GM18498 (cell line): ENCODE data around the gene PPCDC.
"Not testable (repeated sequence)": the region's sequence is repeated elsewhere in the genome, so short reads cannot be mapped to it uniquely, and the experiment has no call there.

ENCODE experiments used
- ATAC-seq: cut with Tn5 transposase; IDR thresholded peaks from one replicate; pipeline ENCODE4 v1.9.1; 2021; ENCODE audit warnings: mild to moderate bottlenecking, moderate library complexity; ENCODE audit not compliant: unreplicated experiment

The PPCDC gene

GRCh38 chr15:75065851-75066509, 42.6 kb downstream of the PPCDC start:
- ATAC-seq = no peak

GRCh38 chr15:75067123-75067830, 43.9 kb downstream of the PPCDC start:
- ATAC-seq = no peak

GRCh38 chr15:75068748-75069147, 45.4 kb downstream of the PPCDC start:
- no peak for ATAC-seq

GRCh38 chr15:75069301-75069925, 46.0 kb downstream of the PPCDC start:
- ATAC-seq = peak; percentile 74

DNA sequence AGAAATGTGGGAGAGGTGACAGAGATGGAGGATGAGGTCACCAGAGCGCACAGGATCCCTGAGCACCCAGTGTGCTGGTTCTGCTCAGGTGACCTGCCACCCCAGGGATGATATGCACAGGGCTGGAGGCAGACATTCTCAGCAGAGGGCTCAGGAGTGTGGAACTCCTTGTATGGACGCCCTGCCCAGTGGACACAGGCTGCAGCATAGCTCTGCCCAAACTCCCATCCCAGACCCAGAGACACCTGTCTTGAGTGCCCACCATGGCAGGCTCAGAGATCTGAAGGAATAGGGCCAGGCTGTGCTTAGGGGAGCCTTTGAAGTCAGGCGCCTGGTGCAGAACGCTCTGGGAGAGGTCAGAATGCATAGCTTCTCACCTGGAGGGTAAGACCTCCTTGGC, 47.3 kb downstream of the PPCDC start:
- no peak for ATAC-seq

DNA sequence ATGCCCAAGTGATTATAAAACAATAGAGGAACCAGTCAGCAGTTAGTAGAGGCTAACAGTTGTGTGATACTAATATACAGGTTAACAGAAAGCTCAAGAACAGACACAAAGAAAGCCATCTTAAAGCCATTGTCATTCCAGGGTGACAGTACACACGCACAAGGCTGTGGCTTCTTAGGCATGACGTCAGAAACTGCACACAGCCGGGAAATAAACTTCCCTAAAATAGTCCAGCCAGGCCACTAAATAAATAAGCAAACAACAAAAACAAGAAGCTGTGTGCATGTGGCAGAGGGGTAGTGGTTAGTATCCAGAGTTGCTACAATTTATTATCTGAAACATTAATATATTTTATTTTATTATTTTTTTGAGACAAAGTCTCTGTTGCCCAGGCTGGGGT, 49.8 kb downstream of the PPCDC start:
- no peak for ATAC-seq

GRCh38 chr15:75076277-75076676, 52.9 kb downstream of the PPCDC start:
- no peak for ATAC-seq

DNA sequence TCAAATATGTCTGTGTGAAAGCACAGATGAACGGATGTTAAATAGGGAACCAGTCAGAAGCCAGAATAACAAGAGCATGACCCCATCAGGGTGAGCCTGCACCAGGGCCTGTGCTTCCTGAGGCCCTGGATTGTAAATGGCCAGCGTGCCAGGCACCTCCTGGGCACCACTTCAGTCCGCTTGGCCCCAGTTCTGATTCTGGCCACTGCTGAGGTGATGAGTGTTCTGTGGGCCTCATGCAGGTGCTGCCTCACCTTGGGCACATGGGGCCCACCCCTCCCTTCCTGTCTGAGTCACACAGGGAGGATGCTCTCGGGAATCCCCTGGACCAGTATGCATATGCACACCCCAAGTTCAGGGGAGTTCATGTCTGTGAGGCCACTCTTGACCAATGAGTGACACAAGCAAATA, 54.2 kb downstream of the PPCDC start:
- not testable (repeated sequence) for ATAC-seq

DNA sequence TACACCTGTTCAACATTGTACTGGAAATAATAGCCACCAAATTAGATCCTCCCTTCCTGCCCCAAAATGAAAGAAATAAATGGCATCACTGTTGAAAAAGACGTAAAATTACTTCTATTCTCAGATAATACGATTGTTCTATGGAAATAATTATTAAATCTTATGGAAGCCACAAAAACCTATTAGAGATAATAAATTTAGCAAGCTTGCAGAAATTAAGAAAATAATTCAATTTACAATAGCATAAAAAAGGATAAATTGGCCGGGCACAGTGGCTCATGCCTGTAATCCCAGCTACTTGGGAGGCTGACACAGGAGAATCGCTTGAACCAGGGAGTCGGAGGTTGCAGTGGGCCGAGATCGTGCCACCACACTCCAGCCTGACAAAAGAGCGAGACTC, 57.8 kb downstream of the PPCDC start:
- no peak for ATAC-seq

- no peak for ATAC-seq
Measured at GRCh38 chr15:75082689-75083088, 59.3 kb downstream of the PPCDC start.

DNA sequence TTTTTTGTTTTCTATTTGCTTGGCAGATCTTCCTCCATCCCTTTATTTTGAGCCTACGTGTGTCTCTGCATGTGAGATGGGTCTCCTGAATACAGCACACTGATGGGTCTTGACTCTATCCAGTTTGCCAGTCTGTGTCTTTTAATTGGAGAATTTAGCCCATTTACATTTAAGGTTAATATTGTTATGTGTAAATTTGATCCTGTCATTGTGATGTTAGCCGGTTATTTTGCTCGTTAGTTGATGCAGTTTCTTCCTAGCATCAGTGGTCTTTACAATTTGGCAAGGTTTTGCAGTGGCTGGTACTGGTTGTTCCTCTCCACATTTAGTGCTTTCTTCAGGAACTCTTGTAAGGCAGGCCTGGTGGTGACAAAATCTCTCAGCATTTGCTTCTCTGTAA, 62.3 kb downstream of the PPCDC start:
- ATAC-seq = not testable (repeated sequence)

DNA sequence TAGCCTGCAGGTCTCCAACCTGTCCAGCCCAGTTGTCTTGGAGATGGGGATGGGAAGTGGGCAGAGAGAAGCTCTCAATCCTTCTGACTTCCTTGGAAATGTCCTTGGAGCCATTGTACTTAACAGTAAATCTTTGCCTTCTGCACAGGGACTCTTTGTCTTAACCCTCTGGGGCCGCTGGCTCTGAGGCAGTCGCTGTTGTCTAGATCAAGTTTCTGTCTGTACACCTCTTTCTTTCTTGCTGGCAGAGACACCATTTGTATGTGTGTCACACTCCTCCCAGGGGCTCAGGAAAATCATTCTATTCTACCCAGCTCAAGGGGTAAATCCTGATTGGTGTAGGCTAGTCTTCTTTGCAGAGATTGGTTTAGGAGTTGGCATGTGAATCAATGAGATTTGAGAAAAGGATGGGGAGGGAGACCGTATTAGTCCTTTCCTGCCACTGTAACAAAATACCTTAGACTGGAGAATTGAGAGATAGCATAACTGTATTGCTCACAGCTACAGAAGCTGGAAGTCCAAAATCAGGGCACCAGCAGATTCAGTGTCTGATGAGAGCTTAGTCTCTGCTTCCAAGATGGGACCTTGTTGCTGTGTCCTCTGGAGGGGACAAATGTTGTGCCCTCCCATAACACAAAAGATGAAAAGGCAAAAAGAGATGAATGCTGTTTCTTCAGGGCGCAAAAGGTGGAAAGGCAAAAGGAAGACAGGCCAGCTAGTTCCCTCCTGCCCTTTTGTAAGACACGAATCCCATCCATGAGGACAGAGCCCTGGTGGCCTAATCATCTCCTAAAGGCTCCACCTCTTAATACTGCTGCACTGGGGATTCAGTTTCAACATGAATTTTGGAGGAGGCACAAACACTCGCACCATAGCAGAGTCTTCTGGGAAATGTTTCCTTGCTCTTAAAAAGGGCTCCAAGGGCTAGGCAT, 66.3 kb downstream of the PPCDC start:
- ATAC-seq = no peak

DNA sequence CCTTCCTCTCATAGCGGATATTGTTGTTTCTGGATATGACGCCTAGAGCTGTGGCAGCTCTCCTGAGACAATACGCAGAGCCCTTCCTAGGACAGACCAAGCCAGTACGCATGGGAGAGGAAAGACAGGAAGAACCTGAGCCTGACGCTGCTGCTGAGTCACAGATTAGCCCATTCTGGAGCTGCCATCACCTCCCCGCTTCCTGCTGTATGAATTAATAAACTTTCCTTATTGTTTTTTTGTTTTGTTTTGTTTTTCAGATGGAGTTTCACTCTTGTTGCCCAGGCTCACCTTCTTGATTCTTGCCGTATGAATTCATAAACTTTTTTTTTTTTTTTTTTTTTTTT, 67.0 kb downstream of the PPCDC start:
- ATAC-seq = no peak

DNA sequence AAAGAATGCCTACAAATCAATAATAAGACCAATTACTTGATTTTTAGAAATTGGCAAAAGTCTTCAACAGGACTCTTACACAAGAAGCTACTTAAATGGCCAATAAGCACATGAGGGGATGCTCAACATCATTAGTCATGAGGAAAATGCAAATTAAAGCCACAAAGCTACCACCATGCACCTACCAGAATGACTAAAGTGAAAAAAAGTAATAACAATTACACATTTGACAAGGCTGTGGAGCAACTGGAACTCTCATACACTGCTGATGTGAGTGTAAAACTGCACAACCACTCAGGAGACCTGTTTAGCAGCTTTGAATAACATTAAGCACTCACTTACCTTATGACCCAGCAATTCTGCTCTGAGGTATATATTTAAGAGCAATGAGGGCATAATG, 68.4 kb downstream of the PPCDC start:
- ATAC-seq = no peak

DNA sequence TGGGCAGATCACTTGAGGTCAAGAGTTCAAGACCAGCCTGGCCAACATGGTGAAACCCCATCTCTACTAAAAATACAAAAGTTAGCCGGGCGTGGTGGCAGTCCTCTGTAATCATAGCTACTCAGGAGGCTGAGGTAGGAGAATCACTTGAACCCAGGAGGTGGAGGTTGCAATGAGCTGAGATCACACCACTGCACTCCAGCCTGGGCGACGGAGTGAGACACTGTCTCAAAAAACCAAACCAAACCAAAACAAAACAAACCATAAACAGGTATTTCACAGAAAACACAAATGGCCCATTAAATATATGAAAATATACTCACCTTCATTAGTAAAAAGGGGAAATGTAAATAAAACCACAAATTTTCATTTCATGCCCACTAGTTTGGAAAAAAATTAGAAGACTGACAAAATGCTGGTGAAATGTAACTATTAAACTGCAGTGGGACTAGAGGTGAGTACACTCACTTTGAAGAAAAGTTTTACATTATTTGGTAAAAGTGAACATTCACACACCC, 71.6 kb downstream of the PPCDC start:
- ATAC-seq = peak; percentile 45

DNA sequence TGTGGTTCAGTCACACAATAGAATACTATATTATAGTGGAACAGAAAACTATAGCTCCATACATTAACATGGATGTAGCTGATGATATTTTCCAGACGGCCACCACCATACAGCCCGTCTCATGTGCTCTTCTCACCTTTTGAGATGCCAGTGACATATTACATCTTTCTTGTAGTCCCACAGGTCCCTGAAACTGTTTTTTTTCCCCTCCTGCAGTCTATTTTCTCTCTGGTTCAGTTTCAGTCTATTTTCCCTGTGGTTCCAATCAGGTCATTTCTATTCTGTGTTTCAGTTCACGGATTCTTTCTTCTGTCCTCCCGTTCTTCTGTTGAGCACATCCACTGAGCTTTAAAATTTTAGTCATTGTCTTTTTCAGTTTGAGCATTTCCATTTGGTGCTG, 72.2 kb downstream of the PPCDC start:
- peak; percentile 58 for ATAC-seq

DNA sequence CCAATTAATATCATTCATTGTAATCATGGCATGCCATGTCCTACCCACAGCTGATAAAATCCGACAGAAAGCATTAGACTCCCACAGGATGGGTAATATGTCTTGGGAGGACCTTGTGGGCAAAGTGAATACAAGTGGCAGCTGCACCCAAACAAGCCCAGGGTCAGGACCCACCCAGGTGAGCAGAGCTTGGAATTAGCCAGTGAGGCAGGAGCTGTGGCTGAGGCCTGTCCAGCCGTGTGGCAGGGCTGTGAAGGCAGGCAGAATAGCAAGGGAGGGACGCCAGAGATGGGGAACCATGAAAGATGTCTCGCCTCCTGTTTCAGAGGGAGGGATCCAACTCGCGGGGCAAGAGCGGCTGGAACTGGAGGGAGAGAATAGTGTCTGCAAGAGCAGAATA, 74.5 kb downstream of the PPCDC start:
- no peak for ATAC-seq

DNA sequence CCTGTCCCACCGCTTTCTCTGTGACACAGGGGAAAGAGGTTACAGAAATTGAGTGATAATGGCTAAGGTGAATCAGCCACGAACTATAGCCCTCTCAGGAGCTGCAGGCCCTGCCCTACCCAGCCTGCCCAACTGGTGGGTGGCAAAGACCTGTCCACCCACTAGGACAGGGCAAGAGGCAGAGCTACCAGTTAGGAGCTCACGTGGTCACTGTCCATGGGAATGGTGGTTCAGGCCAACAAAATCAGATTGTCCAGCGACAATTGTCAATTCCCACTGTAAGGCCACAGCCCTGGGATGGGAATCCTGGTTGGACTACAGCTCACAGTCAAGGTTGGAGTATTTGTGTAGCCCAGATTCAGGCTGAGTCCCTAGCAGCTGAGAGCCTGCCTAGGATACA, 75.0 kb downstream of the PPCDC start:
- no peak for ATAC-seq
